Aorta (tissue), 5 donors: ENCODE data around the gene IER5. TPM values are rescaled to one million over a fixed set of nuclear protein-coding genes. Genes with fewer than 3 reads are reported as not detected.
"Not testable (repeated sequence)": the region's sequence is repeated elsewhere in the genome, so short reads cannot be mapped to it uniquely, and the experiment has no call there.

Experiments used
- ATAC-seq: fragments of 200-7000 bp; cut with Tn5 transposase; one replicate; pipeline ENCODE4 v1.9.1; 2022; ENCODE audit warnings: moderate library complexity; ENCODE audit not compliant: low FRiP score
- DNase-seq, 2 donors: peaks; one replicate each; pipeline ENCODE4 v3.0.0-alpha.2; 2020
- H3K27ac ChIP-seq, 2 donors: one replicate each; pipeline ENCODE4 v1.5.1; 2013; ENCODE audit warnings: low read length in 2 of 2, mild to moderate bottlenecking in 2 of 2, moderate library complexity in 2 of 2, control low read depth in 1 of 2, inconsistent platforms in 1 of 2, low read depth in 1 of 2
- H3K27me3 ChIP-seq, 2 donors: one replicate each; pipeline ENCODE4 v1.6.1; 2013; ENCODE audit warnings: control low read depth in 1 of 2, low read length in 1 of 2, mild to moderate bottlenecking in 1 of 2, moderate library complexity in 1 of 2; ENCODE audit not compliant: insufficient read depth in 2 of 2, control insufficient read depth in 1 of 2
- H3K36me3 ChIP-seq, 2 donors: one replicate each; pipeline ENCODE4 v1.6.1; 2013; ENCODE audit warnings: control low read depth in 1 of 2, low read length in 1 of 2, mild to moderate bottlenecking in 1 of 2; ENCODE audit not compliant: insufficient read depth in 2 of 2, control insufficient read depth in 1 of 2
- H3K4me1 ChIP-seq, 2 donors: one replicate each; pipeline ENCODE4 v1.6.1; 2013; ENCODE audit warnings: low read length in 2 of 2, control low read depth in 1 of 2, mild to moderate bottlenecking in 1 of 2, moderate library complexity in 1 of 2; ENCODE audit not compliant: insufficient read depth in 2 of 2, control insufficient read depth in 1 of 2
- H3K4me3 ChIP-seq, 2 donors: one replicate each; pipeline ENCODE4 v1.5.1; 2013; ENCODE audit warnings: low read length in 2 of 2, control low read depth in 1 of 2, mild to moderate bottlenecking in 1 of 2
- H3K9me3 ChIP-seq: one replicate; pipeline ENCODE4 v1.6.1; 2013; ENCODE audit warnings: mild to moderate bottlenecking, low read length; ENCODE audit not compliant: control insufficient read depth
- WGBS, 2 donors: extraction: QIAGEN DNeasy Blood & Tissue Kit; methylation state at CpG; one replicate each; pipeline ENCODE4 v1.1.7; 2013; 5-methylcytosine and 5-hydroxymethylcytosine counted together
- intact Hi-C, 2 donors: fragments of 100-400 bp; cut with DNase I; formaldehyde crosslinking; loops; one replicate each; pipeline versions ENCODE4 v1.14.2 to v1.15.0; 2022
- long read RNA-seq, 2 donors: library from polyadenylated mRNA; unstranded; transcript quantifications; one replicate each; pipeline ENCODE4 v2.0.0, GENCODE V29; 2020 to 2021
- polyA plus RNA-seq, 2 donors: library from polyadenylated mRNA; stranded (reverse); fragments of 200-250 nt; gene quantifications; one replicate each; pipeline ENCODE4 v1.2.3, GENCODE V29; 2013
- total RNA-seq, 2 donors: library from RNA; stranded (reverse); fragmentation: NEBNext Ultra II Directional; extraction: Animal tissue kit (Norgen Biotek cat#: 25700); gene quantifications; one replicate each; pipeline ENCODE4 v1.2.1, GENCODE V29; 2021
- donor health status: healthy with polysubstance abuse.
- donor health status: Bipolar disorder and iron deficiency.
- donor health status: DM: no; HTN: no; CAD: no.
- donor health status: DM: no; HTN: no; CAD: no.
- donor health status: DM: yes; HTN: yes; CAD: no.

IER5 gene
- total RNA-seq (10 to 100 TPM; 11.4 to 42.2 TPM), polyA plus RNA-seq (10 to 100 TPM in 1 of 2 donors, 1 to 10 TPM in 1; 7.4 to 11.5 TPM)
- long read RNA-seq, donor 1, full-length matches to known transcripts = 5 of 5 reads
- long read RNA-seq, donor 1, partial matches to known transcripts = 0 of 5 reads
- long read RNA-seq, donor 1, other reads (novel, unspliced or antisense) = 0 of 5 reads
- long read RNA-seq, donor 2, full-length matches to known transcripts = 11 of 11 reads
- long read RNA-seq, donor 2, partial matches to known transcripts = 0 of 11 reads
- long read RNA-seq, donor 2, other reads (novel, unspliced or antisense) = 0 of 11 reads

DNA sequence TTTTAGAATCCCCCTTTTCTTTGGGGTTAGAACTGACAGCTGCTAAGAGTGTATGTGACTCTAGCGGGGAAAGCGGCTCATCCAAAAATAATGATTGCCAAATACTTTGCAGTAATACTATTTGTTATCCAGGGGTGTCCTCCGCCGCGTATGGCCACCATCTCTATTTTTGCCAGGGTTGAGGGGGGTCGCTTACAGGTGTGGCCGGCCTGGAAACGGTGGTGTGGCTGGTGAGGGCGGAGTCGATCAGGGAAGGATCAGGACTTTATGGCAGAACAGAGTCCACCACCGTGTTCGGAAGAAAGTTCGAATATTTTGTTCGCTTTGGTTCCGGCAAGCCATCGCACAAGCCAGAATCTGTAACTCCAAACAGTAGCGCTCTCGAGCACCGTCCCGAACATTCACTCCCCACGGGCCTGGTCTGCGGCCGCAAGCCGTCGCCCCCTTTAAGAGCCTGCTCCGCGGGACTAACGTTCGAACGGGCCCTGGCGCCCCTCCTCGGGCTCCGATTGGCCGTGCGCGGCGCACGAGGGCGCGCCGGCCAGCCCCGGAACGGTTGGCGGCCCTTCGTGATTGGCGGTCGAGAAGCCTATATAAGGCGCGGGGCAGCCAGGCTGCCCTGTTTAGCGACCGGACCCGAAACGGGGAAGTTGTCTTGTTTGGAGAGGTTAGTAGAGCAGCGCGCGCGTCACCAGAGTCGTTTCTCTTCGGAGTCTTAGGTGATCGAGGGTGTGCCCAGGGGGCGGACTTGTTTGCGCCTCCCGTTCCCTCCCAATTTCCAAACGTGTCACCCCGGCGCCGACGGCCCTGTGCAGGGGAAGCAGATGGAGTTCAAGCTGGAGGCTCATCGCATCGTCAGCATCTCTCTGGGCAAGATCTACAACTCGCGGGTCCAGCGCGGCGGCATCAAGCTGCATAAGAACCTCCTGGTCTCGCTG lies at the start of gene IER5:
IER5 (plus strand) TSS at position 622 of the 938 bp plus-strand sequence; CDS start at position 825, 203 bp downstream.
- Histone ChIP-seq H3K27me3 (no peaks in the 10 kb centered on the region), H3K4me3 (peak within 1 kb of the TSS; percentile 65 to 99), H3K27ac (peak within 1 kb of the TSS; percentile 50 to 81), H3K4me1 (peaks cover 2 to 3% of the 10 kb centered on the region in 2 donors), H3K36me3 (no peaks in the 10 kb centered on the region), H3K9me3 (no peaks in the 10 kb centered on the region)
- WGBS, 2 donors = 3% methylated on average over 76 of the region's 76 CpGs
- intact Hi-C loops = loop anchor here (1.0 to 10.0 kb wide), 3 partner anchors 54 to 66 kb away; partner anchors contain the start of genes MR1 (in 1 of the 2) and STX6 (in 1 of the 2)
- peak; percentile 98 for ATAC-seq
- DNase-seq = peak; percentile 97 to 98

- intact Hi-C loops = no loop called here
- Histone ChIP-seq H3K9me3 (no peaks in the 10 kb centered on the region), H3K4me1 (peaks cover 3 to 9% of the 10 kb centered on the region in 2 donors), H3K27me3 (no peaks in the 10 kb centered on the region), H3K36me3 (no peaks in the 10 kb centered on the region), H3K27ac (peak overlapping the region in 1 of 2 donors; percentile 89), H3K4me3 (no peak overlapping the region)
- ATAC-seq (no peak), DNase-seq (no peak)
- WGBS, 2 donors = 60 to 67% methylated on average over 3 of the region's 3 CpGs
Observed at GRCh38 chr1:181040284-181040865, 48.1 kb upstream of the IER5 start.

DNA sequence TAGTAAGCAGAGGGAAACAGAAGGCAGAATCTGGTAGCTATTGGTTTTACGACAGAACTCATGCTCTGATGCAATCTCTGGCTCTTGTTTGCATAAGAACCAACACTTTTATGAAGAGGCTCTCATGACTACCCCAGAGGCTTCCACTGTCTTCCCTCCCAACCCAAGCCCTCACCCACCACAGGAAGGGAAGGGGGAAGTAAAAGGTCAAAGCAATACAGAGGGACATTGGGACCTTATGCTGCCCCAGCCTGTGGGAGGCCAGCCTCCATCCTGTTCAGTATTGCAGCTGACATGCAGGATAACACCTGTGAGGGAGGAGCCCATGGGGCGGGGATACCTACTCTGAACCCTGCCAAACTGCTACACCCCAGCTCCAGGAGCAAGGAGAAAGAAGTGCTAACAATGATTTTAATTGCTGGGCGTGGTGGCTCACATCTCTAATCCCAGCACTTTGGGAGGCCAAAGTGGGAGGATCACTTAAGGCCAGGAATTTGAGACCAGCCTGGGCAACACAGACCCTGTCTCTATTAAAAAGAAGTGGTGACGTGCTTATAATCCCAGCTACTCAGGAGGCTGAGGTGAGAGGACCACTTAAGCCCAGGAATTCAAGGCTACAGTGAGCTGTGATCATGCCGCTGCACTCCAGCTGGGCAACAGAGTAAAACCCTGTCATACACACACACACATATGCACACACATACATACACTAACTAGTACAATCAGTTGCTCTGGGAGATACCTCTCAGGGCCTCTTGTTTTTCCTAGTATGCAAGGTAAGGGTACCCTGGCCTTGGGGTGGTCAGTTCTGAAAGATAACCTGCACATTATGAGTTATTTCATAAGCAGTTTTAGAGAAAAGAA lies 45.2 kb upstream of the IER5 start:
- DNase-seq = no peak
- intact Hi-C loops = no loop called here
- H3K27me3 ChIP-seq = no peaks in the 10 kb centered on the region
- no peaks in the 10 kb centered on the region for H3K36me3 ChIP-seq
- no peaks in the 10 kb centered on the region for H3K9me3 ChIP-seq
- no peak overlapping the region for H3K4me3 ChIP-seq
- WGBS, 2 donors = 54 to 75% methylated on average over 5 of the region's 5 CpGs
- H3K4me1 ChIP-seq = peaks cover 0 to 3% of the 10 kb centered on the region in 2 donors
- no peak for ATAC-seq
- H3K27ac ChIP-seq = no peak overlapping the region

DNA sequence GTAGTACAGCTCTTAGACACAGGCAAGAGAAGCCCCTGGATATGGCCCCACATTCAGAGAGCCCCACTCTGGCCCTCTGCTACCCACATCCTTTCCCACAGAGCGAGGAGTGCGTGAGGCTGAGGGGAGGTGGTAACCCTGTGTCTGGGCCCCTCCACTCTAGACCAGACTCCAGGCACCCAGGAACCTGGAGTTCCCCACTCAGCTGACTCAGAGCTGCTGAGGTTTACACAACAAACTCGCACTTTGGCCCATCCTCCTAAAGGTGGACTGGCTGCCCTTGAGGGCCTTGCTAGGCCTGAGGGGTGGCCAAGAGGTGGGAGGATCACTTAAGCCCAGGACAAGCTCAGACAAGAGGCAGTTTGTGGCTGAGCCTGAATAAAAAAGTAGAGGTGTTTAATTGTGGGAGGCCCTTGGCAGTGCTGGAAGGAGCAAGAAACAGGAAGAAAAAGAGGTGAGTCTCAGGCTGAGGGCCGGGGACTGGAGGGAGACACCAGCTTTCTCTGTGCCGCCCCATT lies 44.0 kb upstream of the IER5 start:
- Histone ChIP-seq H3K4me3 (no peak overlapping the region), H3K9me3 (no peaks in the 10 kb centered on the region), H3K27me3 (no peaks in the 10 kb centered on the region), H3K4me1 (peaks cover 0 to 3% of the 10 kb centered on the region in 2 donors), H3K36me3 (no peaks in the 10 kb centered on the region), H3K27ac (no peak overlapping the region)
- no peak for ATAC-seq
- intact Hi-C loops = no loop called here
- 90 to 91% methylated on average over 5 of the region's 5 CpGs for WGBS, 2 donors
- DNase-seq = no peak

DNA sequence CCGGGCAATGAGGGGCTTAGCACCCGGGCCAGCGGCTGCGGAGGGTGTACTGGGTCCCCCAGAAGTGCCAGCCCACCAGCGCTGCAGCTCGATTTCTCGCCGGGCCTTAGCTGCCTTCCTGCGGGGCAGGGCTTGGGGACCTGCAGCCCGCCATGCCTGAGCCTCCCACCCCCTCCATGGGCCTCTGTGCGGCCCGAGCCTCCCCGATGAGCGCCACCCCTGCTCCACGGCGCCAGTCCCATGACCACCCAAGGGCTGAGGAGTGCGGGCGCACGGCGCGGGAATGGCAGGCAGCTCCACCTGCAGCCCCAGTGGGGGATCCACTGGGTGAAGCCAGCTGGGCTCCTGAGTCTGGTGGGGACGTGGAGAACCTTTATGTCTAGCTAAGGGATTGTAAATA lies 42.6 kb upstream of the IER5 start:
- H3K4me1 ChIP-seq, H3K4me3 ChIP-seq, ATAC-seq, H3K36me3 ChIP-seq, intact Hi-C loops, H3K27ac ChIP-seq, H3K27me3 ChIP-seq, DNase-seq, H3K9me3 ChIP-seq: not testable (repeated sequence)
- 96 to 97% methylated on average over 22 of the region's 22 CpGs for WGBS, 2 donors

DNA sequence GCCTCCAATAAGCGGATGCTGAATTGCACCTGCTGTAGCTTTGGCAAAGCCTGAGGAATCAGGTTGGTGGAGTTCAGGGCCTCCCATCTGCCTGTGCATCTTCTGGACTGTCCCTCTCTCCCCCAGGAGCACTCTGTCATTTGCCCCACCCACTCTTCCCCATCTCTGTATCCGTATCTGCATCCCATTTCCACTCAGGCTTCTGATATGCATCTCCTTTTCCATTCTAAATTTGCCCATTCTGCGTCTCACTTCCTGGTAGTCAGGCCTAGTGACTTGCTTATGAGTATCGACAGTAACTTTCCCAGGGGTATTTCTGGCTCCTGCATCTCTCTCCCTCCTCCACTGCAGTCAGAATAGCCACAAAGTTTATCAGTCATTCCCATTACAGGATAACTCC lies 39.1 kb upstream of the IER5 start:
- Histone ChIP-seq H3K36me3 (no peaks in the 10 kb centered on the region), H3K27me3 (no peaks in the 10 kb centered on the region), H3K4me1 (no peaks in the 10 kb centered on the region), H3K9me3 (no peaks in the 10 kb centered on the region), H3K4me3 (no peak overlapping the region), H3K27ac (no peak overlapping the region)
- no peak for DNase-seq
- WGBS, 2 donors = 82 to 83% methylated on average over 4 of the region's 4 CpGs
- no peak for ATAC-seq
- intact Hi-C loops = no loop called here

DNA sequence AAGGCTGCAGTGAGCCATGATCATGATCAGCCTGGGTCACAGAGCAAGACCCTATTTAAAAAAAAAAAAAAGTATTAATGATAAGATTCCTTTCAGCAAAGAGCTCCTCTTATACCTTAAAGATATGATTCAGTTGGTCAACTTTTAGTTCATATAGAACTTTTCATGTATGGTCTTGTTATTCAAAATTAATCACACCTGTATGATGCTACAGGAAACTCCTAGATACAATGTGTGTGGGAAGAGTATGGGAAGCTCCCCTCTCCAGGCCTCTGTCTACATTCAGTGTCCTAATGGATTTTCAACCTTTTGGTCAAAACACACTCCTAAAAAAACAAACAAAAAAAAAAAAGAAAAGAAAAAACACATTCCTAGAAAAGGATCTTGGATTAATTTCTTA lies 37.6 kb upstream of the IER5 start:
- Histone ChIP-seq H3K9me3 (no peaks in the 10 kb centered on the region), H3K27me3 (no peaks in the 10 kb centered on the region), H3K36me3 (no peaks in the 10 kb centered on the region), H3K27ac (no peak overlapping the region), H3K4me1 (no peaks in the 10 kb centered on the region), H3K4me3 (no peak overlapping the region)
- intact Hi-C loops = no loop called here
- no peak for DNase-seq
- no peak for ATAC-seq

GRCh38 chr1:181056560-181056959 lies 31.9 kb upstream of the IER5 start:
- 81 to 93% methylated on average over 6 of the region's 6 CpGs for WGBS, 2 donors
- intact Hi-C loops = no loop called here
- Histone ChIP-seq H3K9me3 (peaks cover 2% of the 10 kb centered on the region), H3K4me1 (peaks cover 2 to 3% of the 10 kb centered on the region in 2 donors), H3K27ac (no peak overlapping the region), H3K27me3 (no peaks in the 10 kb centered on the region), H3K4me3 (no peak overlapping the region), H3K36me3 (no peaks in the 10 kb centered on the region)
- no peak for DNase-seq
- ATAC-seq = no peak
